ENCODE data around the gene APOA4. TPM values are rescaled to one million over a fixed set of nuclear protein-coding genes. Genes with fewer than 3 reads are reported as not detected.
"Not testable (repeated sequence)": the region's sequence is repeated elsewhere in the genome, so short reads cannot be mapped to it uniquely, and the experiment has no call there.

Gene APOA4
- total RNA-seq, 2 donors from 2014 or later, result not detected

DNA sequence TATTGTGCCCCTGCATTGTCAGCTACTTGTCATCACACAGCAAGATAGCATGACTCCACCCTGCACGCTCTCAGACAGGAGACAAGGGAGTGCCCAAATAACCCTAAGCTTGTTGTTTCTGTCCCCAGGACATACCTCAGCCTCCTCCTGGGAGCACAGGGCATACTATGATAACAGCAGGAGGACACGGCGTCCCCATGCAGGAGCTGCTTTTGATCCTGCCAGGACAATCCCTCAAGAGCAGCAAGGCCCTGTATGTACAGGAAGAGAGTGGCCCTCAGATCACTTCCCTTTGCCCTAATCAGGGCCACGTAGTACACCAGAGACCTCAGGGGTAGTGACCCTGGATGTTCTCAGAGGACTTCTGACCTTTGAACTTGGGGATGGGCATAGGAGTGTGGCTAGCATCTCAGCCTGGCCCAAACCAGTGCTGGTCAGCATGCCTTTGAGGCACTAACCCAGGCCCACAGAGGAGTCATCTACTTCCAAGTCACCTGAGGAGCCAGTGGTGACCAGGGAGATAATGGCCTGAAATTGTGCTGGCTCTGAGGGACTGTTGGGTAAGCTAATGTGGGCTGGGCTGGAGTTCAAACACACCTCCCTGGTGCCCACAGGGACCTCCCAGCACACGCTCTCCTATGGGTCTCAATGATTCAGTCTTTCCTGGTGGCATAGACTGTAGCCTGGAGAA lies 9.2 kb downstream of the APOA4 start:
- H3K4me1 Mint-ChIP-seq (ENCODE audit: low read depth in 2 of 2), result peaks cover 0 to 8% of the 10 kb centered on the region in 2 donors

DNA sequence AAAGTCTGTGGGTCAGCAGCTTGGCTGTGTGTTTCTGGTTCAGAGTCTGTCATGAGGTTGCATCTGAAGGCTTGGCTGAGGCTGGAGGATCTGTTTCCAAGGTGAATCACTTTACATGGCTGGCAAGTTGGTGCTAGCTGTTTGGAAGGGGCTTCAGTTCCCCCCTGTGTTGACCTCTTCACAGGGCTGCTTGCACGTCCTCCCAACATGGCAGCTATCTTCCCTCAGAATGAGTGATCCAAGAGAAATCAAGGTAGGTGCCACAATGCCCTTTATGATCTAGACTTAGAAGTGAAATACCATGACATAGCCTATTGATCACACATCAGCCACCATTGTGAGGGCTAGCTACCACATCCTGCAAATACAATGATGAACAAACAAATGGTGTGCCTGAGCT lies 9.9 kb downstream of the APOA4 start:
- Mint-ChIP-seq H3K27me3 (no peaks in the 10 kb centered on the region), H3K36me3 (no peaks in the 10 kb centered on the region), H3K9me3 (no peaks in the 10 kb centered on the region), H3K4me3 (no peak overlapping the region), H3K4me1 (ENCODE audit: low read depth in 2 of 2) (peaks cover 0 to 8% of the 10 kb centered on the region in 2 donors), H3K27ac (no peak overlapping the region)
- ATAC-seq, result peak in 1 of 2 donors; percentile 41
- no peak for DNase-seq (ENCODE audit: low spot score)

More for the DNA sequence above, 9.2 kb downstream of the APOA4 start:
- Mint-ChIP-seq H3K9me3 (no peaks in the 10 kb centered on the region), H3K27me3 (no peaks in the 10 kb centered on the region), H3K4me3 (no peak overlapping the region), H3K27ac (no peak overlapping the region), H3K36me3 (no peaks in the 10 kb centered on the region)
- DNase-seq (ENCODE audit: low spot score), result no peak
- peak in 1 of 2 donors; percentile 40 for ATAC-seq

- no peaks in the 10 kb centered on the region for H3K36me3 Mint-ChIP-seq
These were observed 11.0 kb downstream of the APOA4 start for GRCh38 chr11:116812109-116812508.

GRCh38 chr11:116811194-116811593 lies 11.9 kb downstream of the APOA4 start:
- H3K27me3 Mint-ChIP-seq, result no peaks in the 10 kb centered on the region
- peaks cover 0 to 8% of the 10 kb centered on the region in 2 donors for H3K4me1 Mint-ChIP-seq (ENCODE audit: low read depth in 2 of 2)
- no peak for ATAC-seq

More at GRCh38 chr11:116812109-116812508, 11.0 kb downstream of the APOA4 start:
- ATAC-seq (no peak), DNase-seq (ENCODE audit: low spot score) (no peak)
- H3K4me1 Mint-ChIP-seq (ENCODE audit: low read depth in 2 of 2), result peaks cover 0 to 8% of the 10 kb centered on the region in 2 donors
- H3K4me3 Mint-ChIP-seq, result no peak overlapping the region
- H3K27ac Mint-ChIP-seq, result no peak overlapping the region
- no peaks in the 10 kb centered on the region for H3K27me3 Mint-ChIP-seq
- no peaks in the 10 kb centered on the region for H3K9me3 Mint-ChIP-seq

GRCh38 chr11:116808262-116809175 lies 14.6 kb downstream of the APOA4 start:
- DNase-seq (ENCODE audit: low spot score), result no peak
- H3K27ac Mint-ChIP-seq, result no peak overlapping the region
- H3K36me3 Mint-ChIP-seq, result no peaks in the 10 kb centered on the region
- ATAC-seq, result no peak
- H3K9me3 Mint-ChIP-seq, result no peaks in the 10 kb centered on the region
- no peaks in the 10 kb centered on the region for H3K27me3 Mint-ChIP-seq
- H3K4me1 Mint-ChIP-seq (ENCODE audit: low read depth in 2 of 2), result peaks cover 0 to 6% of the 10 kb centered on the region in 2 donors
- no peak overlapping the region for H3K4me3 Mint-ChIP-seq

More at GRCh38 chr11:116811194-116811593, 11.9 kb downstream of the APOA4 start:
- Mint-ChIP-seq H3K27ac (no peak overlapping the region), H3K9me3 (no peaks in the 10 kb centered on the region), H3K36me3 (no peaks in the 10 kb centered on the region), H3K4me3 (no peak overlapping the region)
- DNase-seq (ENCODE audit: low spot score), result no peak

DNA sequence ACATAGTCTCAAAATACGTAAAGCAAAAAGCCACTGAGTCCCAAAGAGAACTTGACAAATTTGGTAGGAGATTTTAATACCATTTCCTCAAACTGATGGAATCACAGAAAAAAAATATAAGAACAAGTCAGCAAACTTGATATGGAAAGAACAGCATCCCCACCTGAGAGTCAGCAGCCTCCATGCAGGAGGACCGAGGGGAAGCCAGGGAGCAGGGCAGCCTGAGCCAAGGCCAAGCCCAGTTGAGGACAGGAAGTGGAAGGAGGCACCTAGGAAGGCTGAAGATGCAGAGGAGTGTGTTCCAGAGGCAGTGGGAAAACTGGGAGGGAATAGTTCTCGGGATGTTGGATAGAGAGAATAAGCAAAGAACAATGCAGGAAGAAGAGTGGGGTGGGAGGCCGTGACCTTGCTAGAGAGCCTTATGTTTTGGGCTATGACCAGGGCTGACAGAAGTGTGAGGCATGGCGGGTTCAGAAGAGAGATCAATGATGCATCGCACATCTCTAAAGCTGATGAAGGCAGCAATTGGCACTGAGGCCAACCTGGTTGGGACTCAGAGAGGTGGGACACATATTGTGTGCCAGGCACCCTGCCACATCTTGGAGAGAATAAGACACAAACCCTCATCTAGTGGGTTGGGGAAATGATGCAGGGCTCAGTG lies 15.4 kb downstream of the APOA4 start:
- H3K36me3 Mint-ChIP-seq, result no peaks in the 10 kb centered on the region
- peaks cover 2 to 4% of the 10 kb centered on the region in 2 donors for H3K27me3 Mint-ChIP-seq
- H3K27ac Mint-ChIP-seq, result no peak overlapping the region
- H3K4me1 Mint-ChIP-seq (ENCODE audit: low read depth in 2 of 2), result no peaks in the 10 kb centered on the region
- H3K9me3 Mint-ChIP-seq, result no peaks in the 10 kb centered on the region
- no peak for DNase-seq (ENCODE audit: low spot score)
- no peak for ATAC-seq
- no peak overlapping the region for H3K4me3 Mint-ChIP-seq

DNA sequence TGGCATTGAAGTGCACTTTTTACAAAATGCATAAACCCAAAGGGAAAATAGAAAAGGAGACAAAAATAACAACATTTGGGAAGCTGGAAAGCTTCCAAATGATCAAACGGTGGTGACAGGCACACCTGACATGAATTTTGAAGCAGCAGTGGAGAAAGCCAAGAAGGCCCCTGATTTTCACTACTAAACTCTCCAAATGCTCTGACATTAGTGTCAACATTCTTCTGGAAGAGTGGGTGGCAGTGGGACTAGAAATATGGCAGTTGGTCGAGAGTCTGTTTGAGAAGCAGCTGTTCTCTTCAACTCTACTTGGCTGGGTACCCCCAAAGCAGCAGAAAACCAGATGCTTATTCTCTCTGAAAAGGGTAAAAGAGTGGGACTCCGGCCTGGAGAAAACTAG lies 19.1 kb downstream of the APOA4 start:
- Mint-ChIP-seq H3K4me1 (ENCODE audit: low read depth in 2 of 2) (no peaks in the 10 kb centered on the region), H3K4me3 (no peak overlapping the region), H3K36me3 (no peaks in the 10 kb centered on the region), H3K27ac (no peak overlapping the region), H3K27me3 (peaks cover 5 to 18% of the 10 kb centered on the region in 2 donors), H3K9me3 (no peaks in the 10 kb centered on the region)
- DNase-seq (ENCODE audit: low spot score), result no peak
- ATAC-seq, result no peak

DNA sequence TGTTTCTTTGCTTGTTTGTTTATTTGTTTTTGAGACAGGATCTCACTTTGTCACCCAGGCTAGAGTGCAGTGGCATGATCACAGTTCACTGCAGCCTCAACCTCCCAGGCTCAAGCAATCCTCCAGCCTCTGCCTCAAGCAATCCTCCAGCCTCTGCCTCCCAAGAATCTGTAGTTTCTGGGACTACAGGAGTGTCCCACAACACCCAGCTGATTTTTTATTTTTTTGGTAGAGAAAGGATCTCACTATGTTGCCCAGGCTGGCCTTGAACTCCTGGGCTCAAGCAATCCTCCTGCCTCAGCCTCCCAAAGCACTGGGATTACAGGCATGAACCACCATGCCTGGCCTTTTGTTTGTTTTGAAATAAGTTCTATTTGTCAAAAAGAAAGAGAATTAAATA lies 21.4 kb downstream of the APOA4 start:
- not testable (repeated sequence) for H3K27ac Mint-ChIP-seq; DNase-seq (ENCODE audit: low spot score); H3K4me1 Mint-ChIP-seq (ENCODE audit: low read depth in 2 of 2); H3K36me3 Mint-ChIP-seq; ATAC-seq; H3K4me3 Mint-ChIP-seq; H3K9me3 Mint-ChIP-seq
- peaks cover 7 to 18% of the 10 kb centered on the region in 2 donors for H3K27me3 Mint-ChIP-seq

DNA sequence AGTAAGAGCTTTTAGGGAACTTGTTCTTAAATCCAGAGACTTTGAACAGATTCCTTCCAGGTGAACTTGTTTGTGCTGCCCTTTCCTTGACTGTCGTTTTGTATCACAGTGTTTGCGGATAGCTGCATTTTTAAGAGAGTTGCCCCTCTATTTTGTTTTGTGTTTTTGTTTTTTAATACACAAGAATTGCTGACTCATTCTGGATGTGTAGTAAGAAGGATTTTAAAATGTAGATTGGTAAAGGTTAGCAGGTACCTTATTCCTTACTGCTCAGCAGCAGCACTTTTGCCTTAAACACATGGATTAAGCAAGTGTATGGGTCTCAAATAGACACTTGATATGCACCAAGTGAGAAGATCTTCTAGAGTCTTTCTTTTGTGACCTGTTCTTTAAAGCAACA lies 22.5 kb downstream of the APOA4 start:
- no peak overlapping the region for H3K27ac Mint-ChIP-seq
- DNase-seq (ENCODE audit: low spot score) (no peak), ATAC-seq (no peak)
- no peaks in the 10 kb centered on the region for H3K36me3 Mint-ChIP-seq
- H3K9me3 Mint-ChIP-seq, result no peaks in the 10 kb centered on the region
- H3K4me1 Mint-ChIP-seq (ENCODE audit: low read depth in 2 of 2), result no peaks in the 10 kb centered on the region
- H3K27me3 Mint-ChIP-seq, result peaks cover 7 to 18% of the 10 kb centered on the region in 2 donors
- H3K4me3 Mint-ChIP-seq, result no peak overlapping the region

- Mint-ChIP-seq H3K4me1 (ENCODE audit: low read depth in 2 of 2) (no peaks in the 10 kb centered on the region), H3K4me3 (no peak overlapping the region), H3K27ac (no peak overlapping the region), H3K9me3 (no peaks in the 10 kb centered on the region), H3K36me3 (no peaks in the 10 kb centered on the region), H3K27me3 (peaks cover 7 to 18% of the 10 kb centered on the region in 2 donors)
- DNase-seq (ENCODE audit: low spot score) (no peak), ATAC-seq (peak in 1 of 2 donors; percentile 73)
These were observed 24.7 kb downstream of the APOA4 start for GRCh38 chr11:116798368-116798767.

DNA sequence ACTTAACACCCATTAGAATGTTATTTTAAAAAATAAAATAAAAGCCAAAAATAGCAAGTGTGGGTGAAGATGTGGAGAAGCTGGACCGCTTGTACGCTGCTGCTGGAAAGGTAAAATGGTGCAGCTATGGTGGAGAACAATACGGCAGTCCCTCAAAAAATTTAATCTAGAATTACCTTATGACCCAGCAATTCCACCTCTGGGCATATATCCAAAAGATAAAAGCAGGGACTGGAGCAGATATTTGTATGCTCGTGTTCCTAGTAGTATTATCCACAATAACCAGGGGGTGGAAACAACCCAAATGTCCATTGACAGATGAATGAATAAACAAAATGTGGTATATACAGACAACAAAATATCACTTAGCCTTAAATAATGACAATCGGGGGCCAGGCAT lies 25.3 kb downstream of the APOA4 start:
- H3K4me1 Mint-ChIP-seq (ENCODE audit: low read depth in 2 of 2), result peaks cover 0 to 3% of the 10 kb centered on the region in 2 donors
- ATAC-seq, result no peak
- no peaks in the 10 kb centered on the region for H3K36me3 Mint-ChIP-seq
- H3K4me3 Mint-ChIP-seq, result no peak overlapping the region
- H3K27ac Mint-ChIP-seq, result no peak overlapping the region
- no peaks in the 10 kb centered on the region for H3K9me3 Mint-ChIP-seq
- DNase-seq (ENCODE audit: low spot score), result no peak
- H3K27me3 Mint-ChIP-seq, result peaks cover 6 to 16% of the 10 kb centered on the region in 2 donors

DNA sequence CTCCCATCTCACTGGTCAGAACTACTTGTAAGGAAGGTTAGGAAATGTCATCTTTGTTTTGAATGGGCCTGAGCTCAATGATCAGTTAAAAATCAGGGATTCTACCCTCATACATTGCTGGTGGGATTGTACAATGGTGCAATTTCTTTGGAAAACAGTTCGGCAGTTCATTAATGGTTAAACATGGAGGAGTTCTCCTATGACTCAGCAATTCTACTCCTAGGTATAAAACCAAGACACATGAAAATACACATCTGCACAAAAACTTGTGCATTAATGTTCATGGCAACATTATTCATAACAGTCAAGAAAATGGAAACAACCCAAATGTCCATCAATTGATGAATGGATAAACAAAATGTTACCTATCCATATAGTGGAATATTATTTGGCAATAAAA lies 26.6 kb downstream of the APOA4 start:
- no peaks in the 10 kb centered on the region for H3K36me3 Mint-ChIP-seq
- peaks cover 2 to 12% of the 10 kb centered on the region in 2 donors for H3K27me3 Mint-ChIP-seq
- peaks cover 0 to 3% of the 10 kb centered on the region in 2 donors for H3K4me1 Mint-ChIP-seq (ENCODE audit: low read depth in 2 of 2)
- DNase-seq (ENCODE audit: low spot score) (no peak), ATAC-seq (no peak)
- no peaks in the 10 kb centered on the region for H3K9me3 Mint-ChIP-seq
- no peak overlapping the region for H3K4me3 Mint-ChIP-seq
- H3K27ac Mint-ChIP-seq, result no peak overlapping the region

- DNase-seq (ENCODE audit: low spot score) (no peak), ATAC-seq (no peak)
- Mint-ChIP-seq H3K27me3 (peaks cover 2 to 5% of the 10 kb centered on the region in 2 donors), H3K4me3 (no peak overlapping the region), H3K36me3 (no peaks in the 10 kb centered on the region), H3K9me3 (no peaks in the 10 kb centered on the region), H3K4me1 (ENCODE audit: low read depth in 2 of 2) (peaks cover 6 to 10% of the 10 kb centered on the region in 2 donors), H3K27ac (no peak overlapping the region)
These were observed 28.3 kb downstream of the APOA4 start for GRCh38 chr11:116794851-116795250.

GRCh38 chr11:116793772-116794097 lies 29.4 kb downstream of the APOA4 start:
- Mint-ChIP-seq H3K4me1 (ENCODE audit: low read depth in 2 of 2) (peaks cover 7 to 10% of the 10 kb centered on the region in 2 donors), H3K9me3 (no peaks in the 10 kb centered on the region), H3K36me3 (no peaks in the 10 kb centered on the region), H3K4me3 (no peak overlapping the region), H3K27me3 (peaks cover 0 to under 1% of the 10 kb centered on the region in 2 donors), H3K27ac (no peak overlapping the region)
- ATAC-seq (no peak), DNase-seq (ENCODE audit: low spot score) (no peak)
